Neural cell (in vitro differentiated cells): ENCODE data around the gene BST2. TPM values are rescaled to one million over a fixed set of nuclear protein-coding genes. Genes with fewer than 3 reads are reported as not detected.

Source experiments
- H2AFZ ChIP-seq: fragments of 200-600, 300-800 bp; sonication (generic), shearing (Covaris generic); 2 replicates; pipeline ENCODE4 v1.6.0; 2014; ENCODE audit warnings: low read depth, mild to moderate bottlenecking, antibody characterized with exemption, low read length, moderate library complexity
- H3F3A ChIP-seq: fragments of 200-600 bp; shearing (Covaris generic); 2 replicates; pipeline ENCODE4 v1.6.1; 2016; ENCODE audit warnings: mild to moderate bottlenecking, moderate library complexity, mixed read lengths, antibody characterized with exemption, low read length; ENCODE audit not compliant: insufficient read depth, poor library complexity, severe bottlenecking
- H3K27ac ChIP-seq: fragments of 200-600, 300-800 bp; sonication (generic), shearing (Covaris generic); 2 replicates; pipeline ENCODE4 v1.5.1; 2014; ENCODE audit warnings: mild to moderate bottlenecking, low read length, moderate library complexity
- H3K27me3 ChIP-seq: fragments of 300-800, 200-600 bp; sonication (generic), shearing (Covaris generic); 2 replicates; pipeline ENCODE4 v1.6.0; 2014; ENCODE audit warnings: mild to moderate bottlenecking, low read depth, low read length, moderate library complexity; ENCODE audit not compliant: insufficient read depth
- H3K36me3 ChIP-seq: fragments of 300-800, 200-600 bp; sonication (generic), shearing (Covaris generic); 2 replicates; pipeline ENCODE4 v1.5.1; 2014; ENCODE audit warnings: mild to moderate bottlenecking, antibody characterized with exemption, low read length, moderate library complexity; ENCODE audit not compliant: insufficient read depth
- H3K4me2 ChIP-seq: fragments of 300-800, 200-600 bp; sonication (generic), shearing (Covaris generic); 2 replicates; pipeline ENCODE4 v1.6.0; 2014; ENCODE audit warnings: mild to moderate bottlenecking, low read length
- H3K4me3 ChIP-seq: fragments of 300-800, 200-600 bp; sonication (generic), shearing (Covaris generic); 2 replicates; pipeline ENCODE4 v1.5.1; 2014; ENCODE audit warnings: mild to moderate bottlenecking, low read length, moderate library complexity
- H3K79me2 ChIP-seq: fragments of 200-600 bp; shearing (Covaris generic); replicated peaks from 2 replicates; pipeline ENCODE4 v1.6.0; 2014; ENCODE audit warnings: mild to moderate bottlenecking, low read length, moderate library complexity; ENCODE audit not compliant: insufficient read depth
- H3K9ac ChIP-seq: fragments of 300-800, 200-600 bp; sonication (generic), shearing (Covaris generic); 2 replicates; pipeline ENCODE4 v1.6.1; 2016; ENCODE audit warnings: mild to moderate bottlenecking, low read length, mixed read lengths
- H3K9me2 ChIP-seq: fragments of 200-600 bp; shearing (Covaris generic); 2 replicates; pipeline ENCODE4 v1.6.1; 2016; ENCODE audit warnings: mild to moderate bottlenecking, low read length, mixed read lengths; ENCODE audit not compliant: insufficient read depth
- H3K9me3 ChIP-seq: fragments of 200-600, 300-800 bp; sonication (generic), shearing (Covaris generic); 2 replicates; pipeline ENCODE4 v1.6.1; 2016; ENCODE audit warnings: mild to moderate bottlenecking, mixed run types, low read length, moderate library complexity, mixed read lengths
- H4K20me1 ChIP-seq: fragments of 200-600 bp; shearing (Covaris generic); 2 replicates; pipeline ENCODE4 v1.6.1; 2016; ENCODE audit warnings: mild to moderate bottlenecking, mixed run types; ENCODE audit not compliant: insufficient read depth
- EP300 ChIP-seq: fragments of 450-650 bp; conservative IDR thresholded peaks from 2 replicates; pipeline ENCODE4 v1.6.1; 2014; ENCODE audit warnings: antibody characterized with exemption, mild to moderate bottlenecking, moderate library complexity; ENCODE audit not compliant: poor library complexity, severe bottlenecking
- EZH2 ChIP-seq: fragments of 200-600, 300-800 bp; shearing (Covaris generic), sonication (generic); IDR thresholded peaks from 2 replicates; pipeline ENCODE4 v1.6.1; 2014; ENCODE audit warnings: antibody characterized with exemption, low read length, borderline replicate concordance, mild to moderate bottlenecking; ENCODE audit not compliant: insufficient read depth, poor library complexity, severe bottlenecking
- MXI1 ChIP-seq: fragments of 450-650 bp; conservative IDR thresholded peaks from 2 replicates; pipeline ENCODE4 v1.6.1; 2014; ENCODE audit warnings: antibody characterized with exemption, mild to moderate bottlenecking; ENCODE audit not compliant: poor library complexity, severe bottlenecking
- POLR2AphosphoS5 ChIP-seq: IDR thresholded peaks from 2 replicates; pipeline ENCODE4 v1.6.1; 2012
- RAD21 ChIP-seq: fragments of 450-650 bp; conservative IDR thresholded peaks from 2 replicates; pipeline ENCODE4 v1.6.1; 2014; ENCODE audit warnings: antibody characterized with exemption, mild to moderate bottlenecking, moderate library complexity
- REST ChIP-seq: IDR thresholded peaks from 2 replicates; pipeline ENCODE4 v1.6.1; 2012; ENCODE audit warnings: borderline replicate concordance
- SMC3 ChIP-seq: fragments of 450-650 bp; conservative IDR thresholded peaks from 2 replicates; pipeline ENCODE4 v1.6.1; 2014; ENCODE audit warnings: antibody characterized with exemption, mild to moderate bottlenecking, moderate library complexity; ENCODE audit not compliant: poor library complexity
- TAF1 ChIP-seq: IDR thresholded peaks from 2 replicates; pipeline ENCODE4 v1.6.1; 2012; ENCODE audit warnings: low read depth
- polyA plus RNA-seq: library from polyadenylated mRNA; depleted of rRNA; stranded (reverse); fragments of >200 nt; gene quantifications from 2 replicates; pipeline ENCODE4 v1.2.3, GENCODE V29; 2014
- TF ChIP-seq, protein P1 (sequence below): fragments of 450-650 bp; IDR thresholded peaks from 2 replicates; pipeline ENCODE4 v1.5.1; 2014; ENCODE audit warnings: antibody characterized with exemption, mild to moderate bottlenecking, moderate library complexity; ENCODE audit not compliant: poor library complexity, severe bottlenecking

BST2 gene
- polyA plus RNA-seq, 1 donor from 2014 or later, result not detected

GRCh38 chr19:17447704-17448130 lies 42.3 kb upstream of the BST2 start:
- Histone ChIP-seq H3K9ac (no peak overlapping the region), H3K9me2 (no peaks in the 10 kb centered on the region), H3K4me3 (no peak overlapping the region), H3K27ac (no peak overlapping the region), H3F3A (no peaks in the 10 kb centered on the region), H4K20me1 (no peaks in the 10 kb centered on the region), H3K4me2 (no peak overlapping the region), H3K36me3 (no peaks in the 10 kb centered on the region), H3K9me3 (no peaks in the 10 kb centered on the region), H2AFZ (no peak overlapping the region), H3K27me3 (peaks cover 9% of the 10 kb centered on the region), H3K79me2 (no peaks in the 10 kb centered on the region)
- no peak for TF ChIP-seq TAF1
- TF ChIP-seq, protein P1, sequence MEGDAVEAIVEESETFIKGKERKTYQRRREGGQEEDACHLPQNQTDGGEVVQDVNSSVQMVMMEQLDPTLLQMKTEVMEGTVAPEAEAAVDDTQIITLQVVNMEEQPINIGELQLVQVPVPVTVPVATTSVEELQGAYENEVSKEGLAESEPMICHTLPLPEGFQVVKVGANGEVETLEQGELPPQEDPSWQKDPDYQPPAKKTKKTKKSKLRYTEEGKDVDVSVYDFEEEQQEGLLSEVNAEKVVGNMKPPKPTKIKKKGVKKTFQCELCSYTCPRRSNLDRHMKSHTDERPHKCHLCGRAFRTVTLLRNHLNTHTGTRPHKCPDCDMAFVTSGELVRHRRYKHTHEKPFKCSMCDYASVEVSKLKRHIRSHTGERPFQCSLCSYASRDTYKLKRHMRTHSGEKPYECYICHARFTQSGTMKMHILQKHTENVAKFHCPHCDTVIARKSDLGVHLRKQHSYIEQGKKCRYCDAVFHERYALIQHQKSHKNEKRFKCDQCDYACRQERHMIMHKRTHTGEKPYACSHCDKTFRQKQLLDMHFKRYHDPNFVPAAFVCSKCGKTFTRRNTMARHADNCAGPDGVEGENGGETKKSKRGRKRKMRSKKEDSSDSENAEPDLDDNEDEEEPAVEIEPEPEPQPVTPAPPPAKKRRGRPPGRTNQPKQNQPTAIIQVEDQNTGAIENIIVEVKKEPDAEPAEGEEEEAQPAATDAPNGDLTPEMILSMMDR, result no peak
- TF ChIP-seq REST, result no peak
- TF ChIP-seq SMC3, result no peak
- TF ChIP-seq POLR2AphosphoS5, result no peak
- no peak for TF ChIP-seq RAD21
- no peak for TF ChIP-seq MXI1
- TF ChIP-seq EZH2, result no peak
- no peak for TF ChIP-seq EP300

DNA sequence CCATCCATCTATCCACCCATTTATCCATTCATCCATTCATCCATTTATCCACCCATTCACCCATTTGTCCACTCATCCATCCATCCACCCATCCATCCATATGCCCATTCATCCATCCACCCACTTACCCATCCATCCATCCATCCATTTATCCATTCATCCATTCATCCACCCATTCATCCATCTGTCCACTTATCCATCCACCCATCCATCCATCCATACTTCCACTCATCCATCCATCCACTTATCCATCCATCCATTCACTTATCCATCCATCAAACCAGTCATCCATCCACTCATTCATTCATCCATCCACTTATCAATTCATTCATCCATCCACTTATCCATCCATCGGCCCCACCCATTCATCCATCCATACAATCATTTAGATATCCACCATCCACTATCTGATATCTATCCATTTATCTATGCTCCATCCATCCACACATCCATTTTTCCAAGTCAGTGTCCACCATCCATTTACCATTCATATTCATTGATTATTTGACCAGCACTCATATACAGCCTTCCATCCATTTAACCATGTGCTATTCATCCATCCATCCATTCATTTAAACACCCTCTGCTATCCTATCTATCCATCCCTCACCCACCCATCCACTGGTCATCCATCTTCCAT lies 40.2 kb upstream of the BST2 start:
- no peaks in the 10 kb centered on the region for H3F3A ChIP-seq
- TF ChIP-seq POLR2AphosphoS5, result no peak
- H3K27ac ChIP-seq, result no peak overlapping the region
- H3K4me3 ChIP-seq, result no peak overlapping the region
- H4K20me1 ChIP-seq, result no peaks in the 10 kb centered on the region
- H3K79me2 ChIP-seq, result no peaks in the 10 kb centered on the region
- H3K4me2 ChIP-seq, result no peak overlapping the region
- no peaks in the 10 kb centered on the region for H3K9me2 ChIP-seq
- no peak overlapping the region for H2AFZ ChIP-seq
- H3K36me3 ChIP-seq, result no peaks in the 10 kb centered on the region
- peaks cover 9% of the 10 kb centered on the region for H3K27me3 ChIP-seq
- no peaks in the 10 kb centered on the region for H3K9me3 ChIP-seq
- H3K9ac ChIP-seq, result no peak overlapping the region
